GM18907 (cell line): Measurements from ENCODE around the gene SPIRE1.
"Not testable (repeated sequence)": the region's sequence is repeated elsewhere in the genome, so short reads cannot be mapped to it uniquely, and the experiment has no call there.

Source experiments
- ATAC-seq: cut with Tn5 transposase; IDR thresholded peaks from one replicate; pipeline ENCODE4 v1.9.1; 2021; ENCODE audit warnings: mild to moderate bottlenecking, moderate library complexity; ENCODE audit not compliant: unreplicated experiment

Gene SPIRE1

DNA sequence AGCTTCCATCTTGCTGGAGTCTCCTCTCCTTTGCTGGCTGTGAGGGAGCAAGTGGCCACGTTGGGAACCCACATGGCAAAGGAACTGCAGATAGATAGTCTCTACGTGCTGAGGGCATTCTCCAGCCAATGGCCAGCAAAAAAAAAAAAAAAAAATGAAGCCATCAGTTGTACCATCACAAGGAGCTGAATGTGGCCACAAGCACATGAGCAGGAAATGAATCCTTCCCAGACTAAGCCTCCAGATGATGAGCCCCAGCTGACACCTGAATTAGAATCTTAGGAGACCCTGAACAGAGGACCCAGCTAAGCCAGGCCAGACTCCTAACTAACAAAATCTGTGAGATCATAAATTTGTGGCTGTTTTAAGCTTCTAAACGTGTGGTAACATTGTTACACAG lies 57.9 kb downstream of the SPIRE1 start:
- no peak for ATAC-seq

- ATAC-seq, result no peak
These were observed 58.4 kb downstream of the SPIRE1 start for GRCh38 chr18:12599543-12599942.

DNA sequence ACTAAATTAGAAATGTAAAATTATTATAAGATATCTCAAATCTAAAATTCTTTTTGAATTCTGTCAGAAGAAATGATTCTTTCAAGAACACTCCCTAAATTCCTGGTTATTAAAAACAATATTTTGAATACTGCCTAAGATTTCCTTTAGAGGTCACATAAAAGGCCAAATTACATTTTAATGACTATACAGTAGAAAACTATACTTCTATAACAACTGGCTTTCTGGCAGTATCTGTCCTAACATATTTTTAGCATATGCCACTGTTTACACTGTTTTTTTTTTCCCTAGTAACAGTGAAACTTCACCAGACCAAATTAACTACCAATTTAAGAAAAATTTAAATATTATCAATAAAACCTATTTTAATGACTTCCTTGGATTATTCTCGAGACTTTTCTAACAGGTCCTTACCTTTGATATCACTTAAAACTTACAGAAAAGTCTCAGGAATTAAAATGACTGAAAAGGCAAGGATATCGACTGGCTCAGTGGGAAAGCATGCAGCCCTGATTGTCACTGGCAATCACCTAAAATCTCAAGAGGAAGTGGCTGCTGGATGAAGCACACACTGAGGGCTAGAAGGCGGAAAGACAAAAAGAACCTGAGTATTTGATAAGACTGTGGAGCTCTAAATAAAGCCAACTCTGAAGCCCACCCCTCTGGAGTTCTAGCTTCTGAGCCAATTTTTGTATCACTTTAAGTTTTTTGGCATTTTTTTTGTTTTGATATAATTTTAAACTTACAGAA lies 59.6 kb downstream of the SPIRE1 start:
- ATAC-seq, result no peak

GRCh38 chr18:12597760-12598159 lies 60.1 kb downstream of the SPIRE1 start:
- no peak for ATAC-seq

DNA sequence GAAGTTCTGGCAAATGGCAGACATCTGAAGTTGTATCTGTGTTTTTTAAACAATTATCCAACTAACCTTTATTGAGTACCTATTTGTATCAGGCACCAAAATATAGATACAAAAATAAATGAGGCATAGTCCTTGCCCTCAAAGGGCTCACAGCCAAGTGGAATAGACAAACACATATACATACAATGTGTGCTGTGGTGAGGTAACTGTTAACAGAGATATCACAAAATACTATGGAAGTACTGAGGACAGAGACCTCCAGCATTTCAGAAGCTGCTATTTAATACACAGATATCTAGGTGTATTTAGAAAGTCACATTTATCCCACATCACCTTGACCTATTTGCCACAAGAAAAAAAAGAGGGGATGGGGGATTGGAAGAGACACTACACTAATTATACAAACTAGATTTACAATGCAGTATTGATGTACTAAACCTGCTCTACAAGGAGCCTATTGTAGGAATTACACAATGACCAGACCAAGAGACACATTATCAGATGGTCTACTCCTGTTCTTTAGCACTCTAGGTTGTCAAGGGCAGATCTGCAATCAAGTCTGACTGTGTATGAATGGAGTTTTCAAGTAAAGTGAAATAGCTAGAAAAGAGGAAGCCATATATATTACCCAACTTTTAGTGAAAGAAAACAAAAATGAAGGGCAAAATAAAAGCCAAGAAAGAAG lies 62.2 kb downstream of the SPIRE1 start:
- ATAC-seq, result no peak

DNA sequence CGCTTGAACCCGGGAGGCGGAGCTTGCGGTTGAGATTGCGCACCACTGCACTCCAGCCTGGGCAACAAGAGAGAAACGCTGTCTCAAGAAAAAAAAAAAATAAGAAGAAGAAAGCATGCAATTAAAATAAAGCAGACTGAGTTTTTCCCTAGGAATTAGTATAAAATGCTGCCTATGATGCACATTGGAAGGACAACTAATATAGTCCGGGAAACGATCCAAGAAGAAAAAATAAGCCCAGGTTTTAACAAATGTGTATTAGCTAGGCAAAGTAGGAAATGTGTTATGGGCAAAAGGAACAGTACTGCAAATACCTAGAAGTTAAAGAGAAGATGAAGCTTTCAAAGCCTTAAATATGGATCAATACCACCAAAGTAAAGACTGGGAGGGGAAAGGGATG lies 64.0 kb downstream of the SPIRE1 start:
- ATAC-seq, result no peak

GRCh38 chr18:12592597-12593127 lies 65.2 kb downstream of the SPIRE1 start:
- no peak for ATAC-seq

- ATAC-seq, result no peak
These were observed 68.5 kb downstream of the SPIRE1 start for GRCh38 chr18:12589448-12589847.

DNA sequence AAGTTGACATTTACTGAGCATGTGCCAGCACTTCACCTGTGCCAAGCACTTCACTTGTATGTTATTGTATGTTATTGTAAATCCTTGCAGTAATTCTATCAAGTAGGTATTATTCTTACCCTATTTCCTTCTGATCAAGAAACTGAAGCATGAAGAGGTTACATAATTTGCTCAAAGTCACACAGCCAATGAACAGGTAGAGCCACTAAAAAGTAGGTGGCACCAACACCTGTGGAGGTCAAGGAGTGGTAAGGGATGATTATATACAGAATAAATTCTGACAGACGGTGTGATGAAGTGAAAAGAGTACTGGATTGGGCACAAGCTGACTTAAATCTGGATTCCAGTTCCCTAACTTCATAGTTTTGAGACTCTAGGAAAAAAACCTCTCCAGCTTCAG lies 71.0 kb downstream of the SPIRE1 start:
- ATAC-seq, result no peak

DNA sequence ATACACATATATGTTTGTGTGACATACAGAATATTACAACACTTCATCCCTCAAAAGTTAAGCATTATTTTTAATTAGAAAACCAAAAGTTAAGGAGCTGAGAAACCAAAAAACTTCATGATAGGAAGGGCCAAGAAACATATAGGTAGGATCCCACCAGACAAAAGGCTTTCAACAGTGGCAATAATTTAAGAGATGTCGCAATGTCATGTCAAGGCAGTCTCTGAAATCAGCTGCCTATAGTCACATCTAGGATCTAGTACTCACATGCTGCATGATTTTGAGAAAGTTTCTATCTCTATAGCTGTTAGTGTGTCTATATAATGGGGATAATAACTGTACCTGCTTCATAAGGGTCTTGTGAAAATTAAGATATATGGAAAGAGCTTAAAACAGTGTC lies 72.7 kb downstream of the SPIRE1 start:
- no peak for ATAC-seq

- no peak for ATAC-seq
These were observed 77.1 kb downstream of the SPIRE1 start for GRCh38 chr18:12580630-12581342.

DNA sequence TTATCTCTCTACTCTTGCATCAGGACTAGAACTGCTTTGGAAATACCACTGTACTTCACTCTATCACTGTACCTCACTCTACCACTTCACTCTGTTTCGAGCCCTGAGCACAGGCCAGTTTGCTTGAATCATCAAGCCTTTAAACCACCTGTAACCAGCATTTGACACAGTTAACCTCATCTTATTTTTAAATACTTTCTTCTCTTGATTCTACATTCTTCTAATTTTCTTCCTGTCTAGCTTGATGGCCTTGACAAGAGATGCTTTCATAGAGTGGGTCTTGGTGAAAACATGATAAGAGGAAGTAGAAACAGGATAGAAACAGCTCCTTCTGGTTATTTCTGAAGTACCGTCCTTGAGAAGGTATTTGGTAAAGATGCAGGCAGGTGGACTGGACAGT lies 78.1 kb downstream of the SPIRE1 start:
- no peak for ATAC-seq

- no peak for ATAC-seq
These were observed 80.1 kb downstream of the SPIRE1 start for GRCh38 chr18:12577848-12578247.

- no peak for ATAC-seq
These were observed 83.3 kb downstream of the SPIRE1 start for GRCh38 chr18:12574494-12575185.

DNA sequence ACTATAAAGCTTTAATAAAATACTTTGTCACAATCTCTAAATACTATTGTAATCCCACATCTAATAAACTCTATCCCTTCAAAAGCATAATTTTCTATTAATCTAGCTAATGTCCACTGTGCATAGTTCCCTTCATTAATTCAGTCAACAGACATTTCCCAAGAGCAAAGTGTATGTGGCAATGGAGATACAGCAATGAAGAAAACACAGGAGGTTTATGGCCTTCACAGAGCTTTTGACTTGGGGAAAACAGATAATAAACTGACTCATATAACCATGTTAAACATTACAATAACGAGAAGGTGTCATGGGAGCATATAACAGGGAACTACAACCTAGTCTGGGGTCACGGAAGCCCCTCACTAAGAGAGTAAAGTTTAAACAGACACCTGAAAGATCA lies 86.3 kb downstream of the SPIRE1 start:
- ATAC-seq, result no peak

- no peak for ATAC-seq
These were observed 88.1 kb downstream of the SPIRE1 start for GRCh38 chr18:12569791-12570190.

GRCh38 chr18:12567849-12568248 lies 90.1 kb downstream of the SPIRE1 start:
- ATAC-seq, result no peak

DNA sequence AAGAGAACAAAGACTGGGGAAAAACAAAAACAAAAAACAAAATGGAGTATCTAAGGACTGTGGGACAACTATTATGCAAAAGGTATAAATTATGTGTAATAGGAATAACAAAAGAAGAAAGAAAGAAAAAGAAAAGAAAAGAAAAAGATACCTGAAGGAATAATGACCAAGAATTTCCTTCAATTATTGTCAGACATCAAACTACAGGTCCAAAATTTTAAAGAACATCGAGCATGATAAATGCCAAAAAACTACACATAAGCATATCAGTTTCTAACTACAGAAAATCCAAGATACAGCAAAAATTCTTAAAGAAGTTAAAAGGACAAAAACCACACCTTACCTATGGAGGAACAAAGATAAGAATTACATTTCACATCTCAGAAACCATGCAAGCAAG lies 93.0 kb downstream of the SPIRE1 start:
- no peak for ATAC-seq

GRCh38 chr18:12564378-12564777 lies 93.5 kb downstream of the SPIRE1 start:
- no peak for ATAC-seq

- ATAC-seq, result not testable (repeated sequence)
These were observed 97.3 kb downstream of the SPIRE1 start for GRCh38 chr18:12560600-12560999.

DNA sequence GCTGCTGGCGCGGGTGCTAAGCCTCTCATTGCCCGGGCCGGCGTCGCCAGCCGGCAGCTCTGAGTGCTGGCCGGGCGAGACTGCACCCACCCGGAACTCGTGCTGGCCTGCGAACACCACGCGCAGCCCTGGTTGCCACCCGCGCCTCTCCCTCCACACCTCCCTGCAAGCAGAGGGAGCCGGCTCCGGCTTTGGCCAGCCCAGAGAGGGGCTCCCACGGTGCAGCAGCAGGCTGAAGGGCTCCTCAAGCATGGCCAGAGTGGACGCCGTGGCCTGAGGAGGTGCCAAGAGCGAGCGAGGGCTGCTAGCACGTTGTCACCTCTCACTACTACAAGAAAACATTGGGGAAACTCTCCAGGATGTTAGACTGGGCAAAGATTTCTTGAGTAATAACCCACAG lies 98.6 kb downstream of the SPIRE1 start:
- no peak for ATAC-seq
